ENCODE results near the gene SOD2.

DNA sequence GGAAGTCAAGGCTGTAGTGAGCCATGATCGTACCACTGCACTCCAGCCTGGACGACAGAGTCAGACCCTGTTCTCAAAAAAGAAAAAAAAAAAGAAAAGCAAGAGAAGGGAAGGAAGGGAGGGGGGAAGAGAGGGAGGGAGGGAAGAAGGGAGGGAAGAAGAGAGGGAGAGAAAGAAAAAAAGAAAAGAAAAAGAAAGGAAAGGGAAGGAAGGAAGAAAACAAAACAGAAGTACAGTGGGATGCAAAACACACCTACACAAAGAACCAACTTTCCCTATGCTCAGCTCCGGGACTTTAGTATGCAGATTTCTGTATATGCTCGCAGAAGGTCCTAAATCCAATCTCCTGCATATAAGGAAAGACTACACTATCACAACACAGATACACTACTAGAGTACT is 31.7 kb upstream of the SOD2 start:
- TF ChIP-seq CTCF (IDR thresholded peaks at IDR 0.05) (no peak), POLR2A (IDR thresholded peaks at IDR 0.05) (no peak)

Data from heart left ventricle (tissue), 13 donors.